Nephron (organoid): ENCODE measurements around the gene CDK15.

Experiments
- H3K27ac Mint-ChIP-seq, 3 experiments: 2 replicates each; pipeline ENCODE4 v1.8.0; 2020; ENCODE audit warnings: mixed read lengths in 3 of 3, mild to moderate bottlenecking in 2 of 3, moderate library complexity in 1 of 3
- H3K27me3 Mint-ChIP-seq: 2 replicates; pipeline ENCODE4 v1.8.0; 2021; ENCODE audit warnings: low read depth, mild to moderate bottlenecking, moderate library complexity, mixed read lengths
- H3K36me3 Mint-ChIP-seq: 2 replicates; pipeline ENCODE4 v1.8.0; 2020; ENCODE audit warnings: low read depth, mixed read lengths
- H3K4me1 Mint-ChIP-seq: 2 replicates; pipeline ENCODE4 v1.8.0; 2020; ENCODE audit warnings: mixed read lengths
- H3K4me3 Mint-ChIP-seq, 3 experiments: 2 replicates each; pipeline ENCODE4 v1.8.0; 2020; ENCODE audit warnings: mild to moderate bottlenecking in 3 of 3, mixed read lengths in 3 of 3, moderate library complexity in 2 of 3
- H3K9me3 Mint-ChIP-seq: 2 replicates; pipeline ENCODE4 v1.8.0; 2020; ENCODE audit warnings: mixed read lengths
- TF ChIP-seq, protein P1 (sequence below), 3 experiments: fragments of 200-600 bp; sonication (generic); IDR thresholded peaks; one replicate each; pipeline ENCODE4 v1.5.0; 2021; ENCODE audit warnings: antibody characterized with exemption in 3 of 3; ENCODE audit not compliant: unreplicated experiment in 3 of 3

The CDK15 gene

DNA sequence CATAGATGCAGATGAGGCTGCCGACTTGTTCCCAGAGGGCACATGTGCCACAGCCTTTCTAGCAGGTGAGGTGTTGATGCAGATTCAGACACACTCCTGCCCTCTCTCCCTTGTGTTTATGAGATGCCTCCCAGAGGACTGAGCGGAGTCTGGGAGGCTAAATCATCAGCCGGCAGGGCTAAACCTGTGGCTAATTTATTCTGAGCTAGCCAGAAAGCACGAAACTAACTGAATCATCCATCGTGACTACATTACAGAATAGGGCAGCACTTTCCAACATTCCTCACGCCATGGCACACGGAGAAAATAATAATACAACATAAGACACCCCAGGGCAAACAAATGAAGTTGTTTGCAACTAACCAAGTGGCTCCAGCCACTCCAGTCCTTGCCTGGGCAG lies 125.6 kb downstream of the CDK15 start:
- Mint-ChIP-seq H3K4me1 (peaks cover 64% of the 10 kb centered on the region), H3K4me3 (no peak overlapping the region), H3K27me3 (peaks cover 26% of the 10 kb centered on the region), H3K36me3 (no peaks in the 10 kb centered on the region), H3K27ac (peak overlapping the region; percentile 44 to 87 (median 62)), H3K9me3 (peaks cover 14% of the 10 kb centered on the region)
- TF ChIP-seq, protein P1, sequence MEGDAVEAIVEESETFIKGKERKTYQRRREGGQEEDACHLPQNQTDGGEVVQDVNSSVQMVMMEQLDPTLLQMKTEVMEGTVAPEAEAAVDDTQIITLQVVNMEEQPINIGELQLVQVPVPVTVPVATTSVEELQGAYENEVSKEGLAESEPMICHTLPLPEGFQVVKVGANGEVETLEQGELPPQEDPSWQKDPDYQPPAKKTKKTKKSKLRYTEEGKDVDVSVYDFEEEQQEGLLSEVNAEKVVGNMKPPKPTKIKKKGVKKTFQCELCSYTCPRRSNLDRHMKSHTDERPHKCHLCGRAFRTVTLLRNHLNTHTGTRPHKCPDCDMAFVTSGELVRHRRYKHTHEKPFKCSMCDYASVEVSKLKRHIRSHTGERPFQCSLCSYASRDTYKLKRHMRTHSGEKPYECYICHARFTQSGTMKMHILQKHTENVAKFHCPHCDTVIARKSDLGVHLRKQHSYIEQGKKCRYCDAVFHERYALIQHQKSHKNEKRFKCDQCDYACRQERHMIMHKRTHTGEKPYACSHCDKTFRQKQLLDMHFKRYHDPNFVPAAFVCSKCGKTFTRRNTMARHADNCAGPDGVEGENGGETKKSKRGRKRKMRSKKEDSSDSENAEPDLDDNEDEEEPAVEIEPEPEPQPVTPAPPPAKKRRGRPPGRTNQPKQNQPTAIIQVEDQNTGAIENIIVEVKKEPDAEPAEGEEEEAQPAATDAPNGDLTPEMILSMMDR (IDR thresholded peaks at IDR 0.05; ENCODE audit: unreplicated experiment in 3 of 3), result no peak

DNA sequence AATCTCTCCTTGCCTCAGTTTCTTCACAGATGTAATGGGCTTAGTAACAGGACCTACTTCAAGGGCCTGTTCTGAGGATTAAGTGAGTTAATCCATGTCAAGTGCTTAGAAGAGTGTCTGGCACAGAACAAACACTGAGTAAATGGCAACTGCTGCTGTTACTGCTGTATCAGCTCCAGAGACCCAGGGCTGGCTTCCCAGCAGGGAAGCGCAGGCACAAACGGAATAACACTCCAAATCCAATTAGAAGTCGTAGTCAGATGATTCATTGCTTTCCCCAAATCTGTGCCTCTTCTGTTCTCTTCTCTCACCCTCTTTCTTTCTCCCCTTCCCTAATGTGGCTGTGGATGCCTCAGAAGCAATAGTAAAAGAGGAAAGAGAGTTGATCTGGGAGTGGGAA lies 126.2 kb downstream of the CDK15 start:
- Mint-ChIP-seq H3K36me3 (no peaks in the 10 kb centered on the region), H3K9me3 (peaks cover 14% of the 10 kb centered on the region), H3K4me3 (peak overlapping the region in 1 of 3 experiments; percentile 12), H3K4me1 (peaks cover 61% of the 10 kb centered on the region), H3K27ac (no peak overlapping the region), H3K27me3 (peaks cover 32% of the 10 kb centered on the region)
- TF ChIP-seq, protein P1 (IDR thresholded peaks at IDR 0.05; ENCODE audit: unreplicated experiment in 3 of 3), result no peak

DNA sequence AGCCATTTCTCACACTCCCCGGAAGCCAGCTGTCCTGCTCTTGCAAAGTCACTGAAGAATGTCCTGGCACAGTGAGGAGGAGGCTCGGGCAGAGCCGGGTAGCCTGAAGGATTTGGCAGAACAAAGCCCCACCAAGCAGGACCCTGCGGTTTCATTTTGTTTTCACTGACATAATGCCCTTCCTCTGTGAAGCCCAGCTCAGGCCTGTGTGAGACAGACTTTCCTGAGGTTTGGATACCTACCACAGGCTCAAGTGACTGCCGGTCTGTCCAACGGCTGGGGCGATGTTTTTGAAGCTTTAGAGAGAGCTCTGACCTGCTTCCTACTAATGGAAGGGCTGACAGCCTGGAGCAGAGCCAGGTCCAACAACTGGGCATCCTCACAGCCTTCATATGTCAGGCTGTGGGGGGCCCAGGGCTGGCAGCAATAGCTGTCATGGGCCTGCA lies 127.5 kb downstream of the CDK15 start:
- peaks cover 36% of the 10 kb centered on the region for H3K27me3 Mint-ChIP-seq
- TF ChIP-seq, protein P1 (IDR thresholded peaks at IDR 0.05; ENCODE audit: unreplicated experiment in 3 of 3), result no peak
- H3K36me3 Mint-ChIP-seq, result no peaks in the 10 kb centered on the region
- peak overlapping the region in 2 of 3 experiments; percentile 15 to 21 for H3K4me3 Mint-ChIP-seq
- H3K27ac Mint-ChIP-seq, result peak overlapping the region; percentile 31 to 55 (median 51)
- peaks cover 14% of the 10 kb centered on the region for H3K9me3 Mint-ChIP-seq
- H3K4me1 Mint-ChIP-seq, result peaks cover 69% of the 10 kb centered on the region

DNA sequence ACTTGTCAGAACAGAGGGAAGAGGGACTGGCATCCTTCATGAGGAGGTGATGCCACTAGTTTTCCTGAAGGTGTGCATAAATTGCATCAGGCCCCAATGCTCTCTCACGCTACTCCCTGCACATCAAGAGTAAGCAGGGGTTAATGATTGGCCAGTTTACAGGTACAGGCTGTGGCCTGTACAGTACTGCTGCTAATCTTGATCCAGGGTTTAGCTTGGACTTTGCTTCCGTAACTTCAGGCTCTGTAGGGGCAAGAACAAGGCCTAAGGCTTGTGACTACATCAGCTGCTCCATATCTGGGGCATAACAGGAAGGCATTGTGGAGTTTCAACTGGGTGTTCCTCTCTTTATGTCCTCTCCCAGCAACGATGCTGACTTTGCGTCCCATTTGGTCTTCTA lies 130.5 kb downstream of the CDK15 start:
- Mint-ChIP-seq H3K27me3 (peaks cover 40% of the 10 kb centered on the region), H3K27ac (peak overlapping the region in 1 of 3 experiments; percentile 89), H3K36me3 (no peaks in the 10 kb centered on the region), H3K9me3 (peaks cover 14% of the 10 kb centered on the region), H3K4me3 (no peak overlapping the region), H3K4me1 (peaks cover 66% of the 10 kb centered on the region)
- TF ChIP-seq, protein P1 (IDR thresholded peaks at IDR 0.05; ENCODE audit: unreplicated experiment in 3 of 3), result no peak

DNA sequence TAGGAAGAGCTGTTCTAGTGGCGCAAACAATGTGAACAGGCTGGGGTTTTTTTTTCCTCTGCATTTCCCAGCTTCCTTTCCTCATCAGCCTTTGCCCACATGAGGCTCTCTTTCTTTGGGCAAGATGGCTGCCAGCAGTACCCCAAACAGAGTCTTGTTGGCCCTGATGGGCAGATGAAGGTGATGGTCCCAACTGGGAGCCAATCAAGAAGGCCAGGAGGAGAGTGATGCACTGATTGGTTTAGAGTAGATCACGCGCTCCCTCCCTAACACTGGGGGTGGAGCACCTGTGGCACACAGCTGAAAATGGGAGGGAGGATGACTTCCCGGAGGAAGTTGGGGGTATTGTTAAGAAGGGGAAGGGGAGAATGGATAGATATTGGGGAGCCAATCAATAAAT lies 131.0 kb downstream of the CDK15 start:
- H3K27ac Mint-ChIP-seq, result peak overlapping the region in 1 of 3 experiments; percentile 89
- peaks cover 60% of the 10 kb centered on the region for H3K4me1 Mint-ChIP-seq
- H3K9me3 Mint-ChIP-seq, result peaks cover 14% of the 10 kb centered on the region
- no peak overlapping the region for H3K4me3 Mint-ChIP-seq
- peaks cover 35% of the 10 kb centered on the region for H3K27me3 Mint-ChIP-seq
- TF ChIP-seq, protein P1 (IDR thresholded peaks at IDR 0.05; ENCODE audit: unreplicated experiment in 3 of 3), result no peak
- H3K36me3 Mint-ChIP-seq, result no peaks in the 10 kb centered on the region

DNA sequence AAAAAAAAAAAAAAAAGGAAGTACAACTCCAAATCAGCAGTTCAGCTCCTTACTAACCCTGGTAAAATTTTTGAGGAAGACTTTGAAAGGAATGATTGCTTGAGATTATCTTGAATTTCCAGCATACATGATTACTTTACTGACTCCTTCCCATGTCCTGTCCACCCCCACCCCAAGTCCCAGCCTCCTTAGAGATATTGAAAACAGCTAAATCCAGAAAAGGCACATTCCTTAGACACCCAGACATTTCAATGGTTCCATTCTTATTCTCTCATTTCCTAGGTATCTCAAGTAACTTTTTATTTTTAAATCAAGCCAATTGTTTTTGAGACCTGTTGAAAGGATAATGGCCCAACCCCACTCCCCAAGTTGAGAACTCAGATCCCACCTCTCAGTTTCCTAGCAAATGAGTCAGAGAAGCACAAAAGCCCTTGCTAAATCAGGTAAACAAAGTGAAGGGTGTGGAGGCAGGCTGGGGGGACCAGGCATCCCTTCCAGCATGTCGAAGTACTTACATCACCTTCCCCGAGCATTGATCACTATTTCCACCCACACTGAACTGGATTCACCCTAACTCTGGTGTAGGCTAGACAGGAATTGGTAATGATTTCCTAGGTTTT lies 131.9 kb downstream of the CDK15 start:
- H3K4me1 Mint-ChIP-seq, result peaks cover 51% of the 10 kb centered on the region
- H3K27ac Mint-ChIP-seq, result peak overlapping the region in 2 of 3 experiments; percentile 9 to 71
- no peak overlapping the region for H3K4me3 Mint-ChIP-seq
- H3K27me3 Mint-ChIP-seq, result peaks cover 32% of the 10 kb centered on the region
- TF ChIP-seq, protein P1 (IDR thresholded peaks at IDR 0.05; ENCODE audit: unreplicated experiment in 3 of 3), result no peak
- no peaks in the 10 kb centered on the region for H3K36me3 Mint-ChIP-seq
- peaks cover 14% of the 10 kb centered on the region for H3K9me3 Mint-ChIP-seq
